HG03196 (cell line): Measurements from ENCODE around the gene KIAA0513.

Source experiments
- ATAC-seq: cut with Tn5 transposase; IDR thresholded peaks from one replicate; pipeline ENCODE4 v1.9.1; 2021; ENCODE audit not compliant: unreplicated experiment

Gene KIAA0513

GRCh38 chr16:85068746-85069145 is 41.2 kb downstream of the KIAA0513 start:
- no peak for ATAC-seq

- no peak for ATAC-seq
These were observed 41.6 kb downstream of the KIAA0513 start for GRCh38 chr16:85069171-85069570.

- ATAC-seq: no peak
These were observed 44.7 kb downstream of the KIAA0513 start for GRCh38 chr16:85072076-85072860.

- no peak for ATAC-seq
These were observed 45.4 kb downstream of the KIAA0513 start for GRCh38 chr16:85072947-85073346.

GRCh38 chr16:85074225-85074914 is 46.8 kb downstream of the KIAA0513 start:
- ATAC-seq: no peak

- no peak for ATAC-seq
These were observed 47.8 kb downstream of the KIAA0513 start for GRCh38 chr16:85075236-85075924.

- ATAC-seq: no peak
These were observed 49.4 kb downstream of the KIAA0513 start for GRCh38 chr16:85077039-85077438.

- no peak for ATAC-seq
These were observed 50.1 kb downstream of the KIAA0513 start for GRCh38 chr16:85077576-85078125.

GRCh38 chr16:85078226-85078625 is 50.6 kb downstream of the KIAA0513 start:
- ATAC-seq: no peak

GRCh38 chr16:85078952-85079351 is 51.4 kb downstream of the KIAA0513 start:
- ATAC-seq: no peak

GRCh38 chr16:85079785-85080570 is 52.4 kb downstream of the KIAA0513 start:
- no peak for ATAC-seq

- ATAC-seq: no peak
These were observed 53.4 kb downstream of the KIAA0513 start for GRCh38 chr16:85081038-85081437.

GRCh38 chr16:85081765-85082164 is 54.2 kb downstream of the KIAA0513 start:
- no peak for ATAC-seq

GRCh38 chr16:85082173-85083050 is 54.8 kb downstream of the KIAA0513 start:
- ATAC-seq: no peak

GRCh38 chr16:85083051-85083639 is 55.5 kb downstream of the KIAA0513 start:
- ATAC-seq: no peak

GRCh38 chr16:85084841-85085510 is 57.4 kb downstream of the KIAA0513 start:
- no peak for ATAC-seq

GRCh38 chr16:85085721-85086120 is 58.1 kb downstream of the KIAA0513 start:
- no peak for ATAC-seq

- ATAC-seq: no peak
These were observed 59.0 kb downstream of the KIAA0513 start for GRCh38 chr16:85086347-85087291.
